ENCODE results near the gene GRID1. TPM values are rescaled to one million over a fixed set of nuclear protein-coding genes. Genes with fewer than 3 reads are reported as not detected.

Gene GRID1
- total and polyA plus RNA-seq, 4 donors, result 1.1 to 3.8 TPM; not detected in 2

DNA sequence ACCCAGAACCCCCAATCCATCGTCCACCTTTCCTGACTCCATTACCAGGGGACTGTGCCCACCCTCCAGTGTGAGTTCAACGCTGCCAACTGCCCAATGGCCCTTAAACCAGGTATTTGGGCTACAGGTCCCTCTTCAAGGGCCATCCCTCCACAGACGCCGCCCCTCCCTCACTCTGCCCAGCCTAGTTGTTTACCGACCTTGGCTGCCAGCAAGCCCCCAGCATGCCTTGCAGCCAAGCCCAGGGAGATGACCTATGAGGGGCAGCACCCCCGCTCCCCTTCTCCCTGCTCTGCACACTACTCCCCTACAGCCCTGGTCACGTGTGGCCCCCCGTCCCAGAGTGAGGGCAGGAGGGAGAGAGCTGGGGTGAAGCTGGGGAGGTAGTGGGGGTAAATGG, 147.3 kb downstream of the GRID1 start:
- intact Hi-C loops (cut with DNase I), result no loop called here
- WGBS, 2 donors, result 83 to 87% methylated on average over 8 of the region's 8 CpGs
- Histone ChIP-seq H3K4me3 (ENCODE audit: low read length in 2 of 2) (no peak overlapping the region), H3K36me3 (ENCODE audit: control insufficient read depth in 1 of 2, insufficient read depth in 2 of 2, low read length in 1 of 2) (no peaks in the 10 kb centered on the region), H3K4me1 (ENCODE audit: control insufficient read depth in 1 of 2, insufficient read depth in 2 of 2, low read length in 2 of 2) (no peaks in the 10 kb centered on the region), H3K9me3 (ENCODE audit: control insufficient read depth, low read length) (no peaks in the 10 kb centered on the region), H3K27ac (ENCODE audit: low read depth in 1 of 2, low read length in 2 of 2) (no peak overlapping the region), H3K27me3 (ENCODE audit: control insufficient read depth in 1 of 2, insufficient read depth in 2 of 2, low read length in 1 of 2) (no peaks in the 10 kb centered on the region)
- DNase-seq (peak in 1 of 2 donors; percentile 44), ATAC-seq (ENCODE audit: low FRiP score) (no peak)

DNA sequence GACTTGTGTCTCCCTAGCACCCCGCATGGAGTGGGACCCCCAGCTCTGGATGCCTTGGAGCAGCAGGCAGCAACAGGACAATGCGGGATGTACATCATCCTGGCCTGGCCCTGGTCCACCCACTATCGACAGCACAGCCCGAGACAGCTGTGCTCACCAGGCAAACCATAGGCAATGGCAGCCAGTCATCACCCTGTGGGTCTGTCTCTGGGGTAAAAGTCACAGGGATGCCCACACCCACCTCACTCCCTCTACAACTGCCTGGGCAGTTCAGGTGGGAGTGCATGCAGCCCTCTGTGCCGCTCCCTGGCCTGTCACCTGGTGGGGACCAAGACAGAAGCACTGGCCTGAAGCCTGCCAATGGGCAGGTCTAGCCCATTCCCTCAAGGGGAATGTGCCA, 147.8 kb downstream of the GRID1 start:
- intact Hi-C loops (cut with DNase I), result no loop called here
- DNase-seq (peak in 1 of 2 donors; percentile 69), ATAC-seq (ENCODE audit: low FRiP score) (no peak)
- H3K9me3 ChIP-seq (ENCODE audit: control insufficient read depth, low read length), result no peaks in the 10 kb centered on the region
- H3K27me3 ChIP-seq (ENCODE audit: control insufficient read depth in 1 of 2, insufficient read depth in 2 of 2, low read length in 1 of 2), result no peaks in the 10 kb centered on the region
- no peaks in the 10 kb centered on the region for H3K4me1 ChIP-seq (ENCODE audit: control insufficient read depth in 1 of 2, insufficient read depth in 2 of 2, low read length in 2 of 2)
- H3K27ac ChIP-seq (ENCODE audit: low read depth in 1 of 2, low read length in 2 of 2), result no peak overlapping the region
- H3K36me3 ChIP-seq (ENCODE audit: control insufficient read depth in 1 of 2, insufficient read depth in 2 of 2, low read length in 1 of 2), result no peaks in the 10 kb centered on the region
- WGBS, 2 donors, result 95 to 97% methylated on average over 5 of the region's 5 CpGs
- no peak overlapping the region for H3K4me3 ChIP-seq (ENCODE audit: low read length in 2 of 2)

DNA sequence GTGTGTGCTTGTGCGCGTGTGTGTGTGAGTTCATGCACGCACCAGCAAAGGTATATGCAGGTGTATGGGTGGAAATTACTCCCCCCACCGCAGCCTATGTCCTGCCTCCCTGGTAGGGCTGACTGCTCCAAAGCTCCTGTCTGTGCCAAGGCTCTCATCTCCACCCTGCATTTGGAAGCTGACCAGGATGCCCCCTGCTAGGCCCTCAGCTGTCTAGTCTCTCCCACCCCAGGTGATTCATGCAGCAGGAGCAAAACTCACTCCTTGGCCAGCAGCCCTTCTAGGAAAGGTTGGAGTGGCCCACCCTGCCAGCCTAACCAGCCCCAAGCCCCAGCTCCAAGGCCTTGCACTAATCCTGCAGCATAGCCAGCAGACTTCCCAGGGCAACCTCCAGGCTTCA, 148.4 kb downstream of the GRID1 start:
- DNase-seq (peak in 1 of 2 donors; percentile 59), ATAC-seq (ENCODE audit: low FRiP score) (no peak)
- Histone ChIP-seq H3K9me3 (ENCODE audit: control insufficient read depth, low read length) (no peaks in the 10 kb centered on the region), H3K27me3 (ENCODE audit: control insufficient read depth in 1 of 2, insufficient read depth in 2 of 2, low read length in 1 of 2) (no peaks in the 10 kb centered on the region), H3K27ac (ENCODE audit: low read depth in 1 of 2, low read length in 2 of 2) (no peak overlapping the region), H3K36me3 (ENCODE audit: control insufficient read depth in 1 of 2, insufficient read depth in 2 of 2, low read length in 1 of 2) (no peaks in the 10 kb centered on the region), H3K4me1 (ENCODE audit: control insufficient read depth in 1 of 2, insufficient read depth in 2 of 2, low read length in 2 of 2) (no peaks in the 10 kb centered on the region), H3K4me3 (ENCODE audit: low read length in 2 of 2) (no peak overlapping the region)
- 94 to 95% methylated on average over 4 of the region's 4 CpGs for WGBS, 2 donors
- intact Hi-C loops (cut with DNase I), result no loop called here

DNA sequence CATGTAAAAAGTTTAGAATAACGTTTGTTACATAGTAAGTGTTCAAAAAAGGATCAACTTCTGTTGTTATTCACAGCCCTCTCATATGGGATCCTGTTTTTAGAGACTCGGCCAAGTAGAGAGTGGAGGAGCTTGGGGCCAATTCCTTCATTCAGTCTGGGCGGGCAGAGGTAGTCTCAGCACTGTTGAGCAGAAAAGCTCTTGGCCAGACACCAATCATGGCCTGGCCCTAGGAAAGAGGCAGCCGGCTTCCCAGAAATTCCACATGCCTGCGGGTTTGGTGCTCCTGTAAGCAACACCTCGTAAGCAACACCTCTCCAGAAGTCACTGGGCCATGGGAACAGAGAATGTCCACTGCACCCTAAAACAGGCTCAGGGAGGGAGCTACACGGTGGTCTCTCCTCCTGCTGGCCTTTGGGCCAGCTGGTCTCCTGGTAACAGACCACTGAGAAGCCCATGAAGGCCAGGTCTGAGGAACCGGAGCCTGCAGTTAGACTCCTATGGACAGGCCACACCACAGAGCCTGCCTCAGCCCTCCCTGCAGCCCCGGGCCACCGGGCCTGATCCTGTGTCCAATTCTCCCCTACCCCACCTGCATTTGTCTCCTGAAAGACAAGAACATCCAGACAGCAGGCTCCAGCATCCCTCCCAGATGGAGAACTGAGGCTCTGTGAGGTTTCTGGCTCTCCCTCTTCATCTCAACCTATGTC, 149.1 kb downstream of the GRID1 start:
- no peak overlapping the region for H3K4me3 ChIP-seq (ENCODE audit: low read length in 2 of 2)
- H3K27me3 ChIP-seq (ENCODE audit: control insufficient read depth in 1 of 2, insufficient read depth in 2 of 2, low read length in 1 of 2), result no peaks in the 10 kb centered on the region
- H3K9me3 ChIP-seq (ENCODE audit: control insufficient read depth, low read length), result no peaks in the 10 kb centered on the region
- H3K36me3 ChIP-seq (ENCODE audit: control insufficient read depth in 1 of 2, insufficient read depth in 2 of 2, low read length in 1 of 2), result no peaks in the 10 kb centered on the region
- no peaks in the 10 kb centered on the region for H3K4me1 ChIP-seq (ENCODE audit: control insufficient read depth in 1 of 2, insufficient read depth in 2 of 2, low read length in 2 of 2)
- DNase-seq, result peak in 1 of 2 donors; percentile 54
- 36 to 41% methylated on average over 10 of the region's 10 CpGs for WGBS, 2 donors
- ATAC-seq (ENCODE audit: low FRiP score), result no peak
- intact Hi-C loops (cut with DNase I), result no loop called here
- no peak overlapping the region for H3K27ac ChIP-seq (ENCODE audit: low read depth in 1 of 2, low read length in 2 of 2)

DNA sequence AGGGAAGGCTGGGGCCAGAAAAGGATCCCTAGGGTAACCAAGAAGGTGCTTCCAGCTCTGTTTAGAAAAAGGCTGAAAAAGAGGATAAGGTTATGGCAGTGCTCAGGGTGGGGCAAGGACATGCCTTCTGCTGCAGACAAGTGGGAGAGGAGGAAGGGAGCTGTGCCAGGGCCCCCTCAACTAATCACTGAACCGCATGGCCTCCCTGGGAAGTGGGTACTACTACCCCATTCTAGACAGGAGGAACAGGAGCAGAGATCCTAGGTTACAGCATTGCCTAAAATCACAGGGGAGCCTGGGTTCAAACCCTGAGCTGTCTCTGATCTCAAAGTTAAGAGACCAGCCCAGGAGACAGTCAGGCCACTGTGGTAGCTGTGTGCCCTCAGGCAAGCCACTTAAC, 149.7 kb downstream of the GRID1 start:
- no peaks in the 10 kb centered on the region for H3K36me3 ChIP-seq (ENCODE audit: control insufficient read depth in 1 of 2, insufficient read depth in 2 of 2, low read length in 1 of 2)
- no peak overlapping the region for H3K4me3 ChIP-seq (ENCODE audit: low read length in 2 of 2)
- H3K4me1 ChIP-seq (ENCODE audit: control insufficient read depth in 1 of 2, insufficient read depth in 2 of 2, low read length in 2 of 2), result no peaks in the 10 kb centered on the region
- WGBS, 2 donors, result 93 to 100% methylated on average over 1 of the region's 1 CpG
- H3K27ac ChIP-seq (ENCODE audit: low read depth in 1 of 2, low read length in 2 of 2), result no peak overlapping the region
- no peaks in the 10 kb centered on the region for H3K9me3 ChIP-seq (ENCODE audit: control insufficient read depth, low read length)
- H3K27me3 ChIP-seq (ENCODE audit: control insufficient read depth in 1 of 2, insufficient read depth in 2 of 2, low read length in 1 of 2), result no peaks in the 10 kb centered on the region
- intact Hi-C loops (cut with DNase I), result no loop called here
- ATAC-seq (ENCODE audit: low FRiP score) (no peak), DNase-seq (peak in 1 of 2 donors; percentile 49)

DNA sequence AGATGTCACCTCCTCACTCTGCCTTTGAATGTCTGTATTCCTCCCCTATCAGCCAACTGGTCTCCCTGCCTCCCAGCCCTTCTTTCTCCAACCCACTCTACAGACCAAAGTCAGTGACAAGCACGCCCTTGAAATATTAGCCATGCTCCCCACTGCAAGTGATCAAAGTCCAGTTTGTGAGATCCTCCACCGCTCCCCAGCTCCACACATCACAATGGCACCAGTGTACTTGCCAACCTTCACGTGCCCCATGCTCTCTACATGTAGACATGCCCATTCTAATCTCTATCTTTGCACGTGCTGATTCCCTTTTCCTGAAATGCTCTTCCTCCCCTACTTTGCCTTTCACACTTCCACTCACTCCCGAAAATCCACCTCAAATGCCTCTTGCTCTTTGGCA, 150.9 kb downstream of the GRID1 start:
- no peak overlapping the region for H3K4me3 ChIP-seq (ENCODE audit: low read length in 2 of 2)
- no peaks in the 10 kb centered on the region for H3K36me3 ChIP-seq (ENCODE audit: control insufficient read depth in 1 of 2, insufficient read depth in 2 of 2, low read length in 1 of 2)
- H3K27ac ChIP-seq (ENCODE audit: low read depth in 1 of 2, low read length in 2 of 2), result no peak overlapping the region
- H3K9me3 ChIP-seq (ENCODE audit: control insufficient read depth, low read length), result no peaks in the 10 kb centered on the region
- no peak for ATAC-seq (ENCODE audit: low FRiP score)
- no peak for DNase-seq
- intact Hi-C loops (cut with DNase I), result no loop called here
- no peaks in the 10 kb centered on the region for H3K4me1 ChIP-seq (ENCODE audit: control insufficient read depth in 1 of 2, insufficient read depth in 2 of 2, low read length in 2 of 2)
- 88 to 90% methylated on average over 5 of the region's 5 CpGs for WGBS, 2 donors
- no peaks in the 10 kb centered on the region for H3K27me3 ChIP-seq (ENCODE audit: control insufficient read depth in 1 of 2, insufficient read depth in 2 of 2, low read length in 1 of 2)

DNA sequence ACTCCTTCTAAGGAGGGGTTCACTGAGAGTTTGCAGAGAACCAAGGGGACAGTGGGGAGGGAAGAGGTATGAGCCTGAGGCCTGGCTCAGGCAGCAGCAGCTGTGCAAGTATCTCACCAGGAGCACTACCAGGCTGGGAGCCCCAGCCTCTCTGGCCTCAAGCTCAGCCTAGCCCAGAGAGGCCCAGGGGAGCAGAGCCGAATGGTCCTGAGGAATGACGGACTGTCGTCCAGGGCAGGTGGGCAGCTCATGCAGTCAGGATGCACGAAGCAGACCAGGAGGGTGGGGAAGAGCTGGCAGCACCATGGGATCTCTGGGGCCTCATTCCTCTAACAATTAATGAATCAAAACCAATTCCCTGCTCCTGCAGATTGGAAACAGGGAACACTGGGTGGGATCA, 151.5 kb downstream of the GRID1 start:
- Histone ChIP-seq H3K4me1 (ENCODE audit: control insufficient read depth in 1 of 2, insufficient read depth in 2 of 2, low read length in 2 of 2) (no peaks in the 10 kb centered on the region), H3K4me3 (ENCODE audit: low read length in 2 of 2) (no peak overlapping the region), H3K27ac (ENCODE audit: low read depth in 1 of 2, low read length in 2 of 2) (no peak overlapping the region), H3K9me3 (ENCODE audit: control insufficient read depth, low read length) (no peaks in the 10 kb centered on the region), H3K36me3 (ENCODE audit: control insufficient read depth in 1 of 2, insufficient read depth in 2 of 2, low read length in 1 of 2) (no peaks in the 10 kb centered on the region), H3K27me3 (ENCODE audit: control insufficient read depth in 1 of 2, insufficient read depth in 2 of 2, low read length in 1 of 2) (no peaks in the 10 kb centered on the region)
- ATAC-seq (ENCODE audit: low FRiP score), result no peak
- DNase-seq, result peak in 1 of 2 donors; percentile 37
- intact Hi-C loops (cut with DNase I), result no loop called here
- 80 to 85% methylated on average over 4 of the region's 4 CpGs for WGBS, 2 donors

DNA sequence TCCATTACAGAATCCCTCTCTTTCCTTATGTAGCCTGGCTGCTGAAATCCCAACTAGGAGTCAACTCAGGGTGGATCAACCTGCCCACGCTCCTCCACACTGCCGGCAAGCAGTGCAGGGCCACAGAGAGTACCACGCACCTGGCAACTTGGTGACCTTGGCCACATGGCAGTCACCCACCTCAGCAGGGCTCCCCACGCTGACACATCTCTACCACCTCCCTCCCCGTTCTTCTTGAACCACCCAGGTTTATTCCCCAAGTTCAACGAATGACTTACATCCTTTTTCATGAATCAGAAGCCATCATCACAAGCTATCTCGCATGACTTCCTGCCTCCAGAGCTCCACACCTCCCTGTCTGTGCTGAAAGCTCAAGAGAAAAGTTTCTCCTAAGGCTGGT, 153.4 kb downstream of the GRID1 start:
- DNase-seq (peak in 1 of 2 donors; percentile 7), ATAC-seq (ENCODE audit: low FRiP score) (no peak)
- H3K27ac ChIP-seq (ENCODE audit: low read depth in 1 of 2, low read length in 2 of 2), result no peak overlapping the region

DNA sequence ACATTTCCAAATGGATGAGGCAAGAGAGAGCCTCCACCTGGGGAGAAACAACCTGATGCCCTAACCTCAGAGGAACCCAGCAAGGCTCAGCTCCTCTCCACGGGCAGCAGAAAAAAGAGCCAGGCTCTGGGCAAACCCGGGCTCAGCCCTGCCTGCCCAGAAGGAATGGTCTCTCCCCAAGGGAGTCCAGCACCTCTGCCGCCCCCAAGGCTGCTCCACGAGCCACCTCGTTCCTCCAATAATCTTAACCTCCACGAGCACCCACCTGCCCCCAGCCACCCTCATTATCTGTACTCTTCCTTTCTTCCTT, 154.2 kb downstream of the GRID1 start:
- no peaks in the 10 kb centered on the region for H3K27me3 ChIP-seq (ENCODE audit: control insufficient read depth in 1 of 2, insufficient read depth in 2 of 2, low read length in 1 of 2)
- ATAC-seq (ENCODE audit: low FRiP score), result no peak
- peak in 1 of 2 donors; percentile 62 for DNase-seq
- H3K4me1 ChIP-seq (ENCODE audit: control insufficient read depth in 1 of 2, insufficient read depth in 2 of 2, low read length in 2 of 2), result no peaks in the 10 kb centered on the region
- no peak overlapping the region for H3K4me3 ChIP-seq (ENCODE audit: low read length in 2 of 2)
- WGBS, 2 donors, result 76 to 80% methylated on average over 6 of the region's 6 CpGs
- H3K27ac ChIP-seq (ENCODE audit: low read depth in 1 of 2, low read length in 2 of 2), result no peak overlapping the region
- H3K36me3 ChIP-seq (ENCODE audit: control insufficient read depth in 1 of 2, insufficient read depth in 2 of 2, low read length in 1 of 2), result no peaks in the 10 kb centered on the region
- intact Hi-C loops (cut with DNase I), result no loop called here
- no peaks in the 10 kb centered on the region for H3K9me3 ChIP-seq (ENCODE audit: control insufficient read depth, low read length)

More for the DNA sequence above, 153.4 kb downstream of the GRID1 start:
- WGBS, 2 donors, result 80 to 86% methylated on average over 7 of the region's 7 CpGs
- Histone ChIP-seq H3K36me3 (ENCODE audit: control insufficient read depth in 1 of 2, insufficient read depth in 2 of 2, low read length in 1 of 2) (no peaks in the 10 kb centered on the region), H3K4me1 (ENCODE audit: control insufficient read depth in 1 of 2, insufficient read depth in 2 of 2, low read length in 2 of 2) (no peaks in the 10 kb centered on the region), H3K4me3 (ENCODE audit: low read length in 2 of 2) (no peak overlapping the region), H3K27me3 (ENCODE audit: control insufficient read depth in 1 of 2, insufficient read depth in 2 of 2, low read length in 1 of 2) (no peaks in the 10 kb centered on the region), H3K9me3 (ENCODE audit: control insufficient read depth, low read length) (no peaks in the 10 kb centered on the region)
- intact Hi-C loops (cut with DNase I), result no loop called here
